ENCODE measurements around the gene CEPT1.

Gene CEPT1

DNA sequence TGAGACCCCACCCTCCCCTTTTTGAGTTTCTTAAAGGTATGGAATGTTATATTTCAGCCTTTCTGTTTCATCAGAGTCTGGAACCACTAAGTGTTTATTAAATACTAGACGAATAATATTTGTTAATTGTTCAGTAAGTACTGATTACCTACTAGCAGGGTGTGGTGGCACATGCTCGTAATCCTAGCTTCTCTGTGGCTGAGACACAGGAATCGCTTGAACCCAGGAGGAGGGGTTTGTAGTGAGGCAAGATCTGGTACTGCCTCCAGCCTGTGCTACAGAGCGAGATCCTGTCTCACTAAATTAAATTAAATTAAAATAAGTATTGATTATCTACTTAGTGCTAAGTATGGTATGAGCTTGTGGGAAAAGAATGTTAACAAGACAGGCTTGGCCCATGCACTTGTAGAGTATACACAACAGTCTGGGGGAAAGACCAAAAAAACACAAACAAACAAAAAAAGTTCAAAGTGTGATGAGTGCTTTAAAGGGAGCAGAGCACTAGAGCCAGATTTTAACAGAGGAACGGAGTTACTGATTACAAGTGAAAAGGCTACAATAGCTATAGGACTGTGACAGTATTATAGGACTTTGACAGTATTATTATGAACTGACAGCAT, 2.4 kb downstream of the CEPT1 start:
- Histone ChIP-seq H3K4me3 (ENCODE audit: low read depth, low read length) (no peak overlapping the region), H3K27me3 (replicated peaks) (no peaks in the 10 kb centered on the region), H3K36me3 (replicated peaks) (no peaks in the 10 kb centered on the region), H3K27ac (no peak overlapping the region)
- TF ChIP-seq, protein P1, sequence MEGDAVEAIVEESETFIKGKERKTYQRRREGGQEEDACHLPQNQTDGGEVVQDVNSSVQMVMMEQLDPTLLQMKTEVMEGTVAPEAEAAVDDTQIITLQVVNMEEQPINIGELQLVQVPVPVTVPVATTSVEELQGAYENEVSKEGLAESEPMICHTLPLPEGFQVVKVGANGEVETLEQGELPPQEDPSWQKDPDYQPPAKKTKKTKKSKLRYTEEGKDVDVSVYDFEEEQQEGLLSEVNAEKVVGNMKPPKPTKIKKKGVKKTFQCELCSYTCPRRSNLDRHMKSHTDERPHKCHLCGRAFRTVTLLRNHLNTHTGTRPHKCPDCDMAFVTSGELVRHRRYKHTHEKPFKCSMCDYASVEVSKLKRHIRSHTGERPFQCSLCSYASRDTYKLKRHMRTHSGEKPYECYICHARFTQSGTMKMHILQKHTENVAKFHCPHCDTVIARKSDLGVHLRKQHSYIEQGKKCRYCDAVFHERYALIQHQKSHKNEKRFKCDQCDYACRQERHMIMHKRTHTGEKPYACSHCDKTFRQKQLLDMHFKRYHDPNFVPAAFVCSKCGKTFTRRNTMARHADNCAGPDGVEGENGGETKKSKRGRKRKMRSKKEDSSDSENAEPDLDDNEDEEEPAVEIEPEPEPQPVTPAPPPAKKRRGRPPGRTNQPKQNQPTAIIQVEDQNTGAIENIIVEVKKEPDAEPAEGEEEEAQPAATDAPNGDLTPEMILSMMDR (IDR thresholded peaks at IDR 0.05; ENCODE audit: low read depth, low read length, missing control alignments), result no peak
- no peak for DNase-seq
- in situ Hi-C loops (cut with HindIII; ENCODE audit: low pct_ligation_motif_present, low sequenced_read_pairs), result no loop called here

DNA sequence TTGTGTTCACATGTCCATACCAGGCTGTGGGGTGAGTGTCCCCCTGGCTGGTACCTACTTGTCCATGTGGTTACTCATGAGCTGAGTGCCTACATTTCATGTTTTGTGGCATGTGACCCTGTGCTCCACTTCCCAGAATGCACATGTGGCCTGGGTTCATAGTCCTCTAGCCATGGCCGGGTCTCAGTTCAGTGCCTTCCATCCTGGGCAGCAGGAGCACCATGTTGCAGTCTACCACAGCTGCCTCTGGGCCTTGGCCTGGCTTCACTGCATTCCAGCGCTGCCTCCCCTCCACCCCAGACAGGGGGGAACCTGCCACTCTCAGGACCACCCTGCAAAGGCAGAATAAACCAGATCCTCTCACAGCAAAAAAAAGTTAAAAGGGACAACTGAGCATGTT, 5.5 kb downstream of the CEPT1 start:
- in situ Hi-C loops (cut with HindIII; ENCODE audit: low pct_ligation_motif_present, low sequenced_read_pairs), result no loop called here
- Histone ChIP-seq H3K36me3 (replicated peaks) (peaks cover 10% of the 10 kb centered on the region), H3K27me3 (replicated peaks) (no peaks in the 10 kb centered on the region), H3K27ac (no peak overlapping the region), H3K4me3 (ENCODE audit: low read depth, low read length) (no peak overlapping the region)
- TF ChIP-seq, protein P1 (IDR thresholded peaks at IDR 0.05; ENCODE audit: low read depth, low read length, missing control alignments), result no peak
- DNase-seq, result no peak

DNA sequence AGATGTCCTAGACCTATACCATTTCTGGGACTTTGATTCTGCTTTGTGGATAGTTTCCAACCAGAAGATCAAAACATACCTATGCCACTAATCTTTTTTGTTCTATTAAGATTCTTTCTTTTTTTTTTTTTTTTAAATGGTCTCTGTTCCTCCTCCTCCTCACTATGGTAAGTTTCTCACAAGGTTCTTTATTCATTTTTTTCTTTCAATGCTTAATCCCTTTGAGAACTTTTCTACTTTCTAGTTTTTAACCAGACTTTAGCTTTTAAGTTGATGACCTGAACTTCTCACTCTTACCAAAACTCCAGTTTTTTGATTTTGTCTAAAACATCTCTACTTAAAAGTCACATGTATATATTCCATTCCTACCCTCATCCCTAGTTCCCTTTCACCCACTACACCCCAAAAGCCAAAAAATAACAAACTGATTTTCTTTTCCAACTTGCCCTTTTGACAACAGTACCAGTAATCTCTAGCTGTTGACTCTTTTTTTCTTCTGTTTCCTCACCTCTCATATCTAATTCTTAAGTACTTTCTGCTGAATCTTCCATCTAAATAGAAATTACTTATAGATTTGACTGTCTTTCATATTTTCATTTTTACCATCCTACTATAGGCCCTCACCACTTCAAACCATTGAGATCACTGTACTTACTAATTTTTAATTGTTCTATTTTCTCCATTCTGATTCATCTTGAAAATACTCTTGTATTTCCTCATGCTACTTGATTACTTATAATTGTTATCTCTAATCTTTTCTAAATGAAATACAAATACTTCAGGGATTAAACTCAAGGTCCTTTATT, 6.1 kb downstream of the CEPT1 start:
- in situ Hi-C loops (cut with HindIII; ENCODE audit: low pct_ligation_motif_present, low sequenced_read_pairs), result no loop called here
- Histone ChIP-seq H3K4me3 (ENCODE audit: low read depth, low read length) (no peak overlapping the region), H3K36me3 (replicated peaks) (peaks cover 10% of the 10 kb centered on the region), H3K27ac (no peak overlapping the region), H3K27me3 (replicated peaks) (no peaks in the 10 kb centered on the region)
- no peak for DNase-seq
- TF ChIP-seq, protein P1 (IDR thresholded peaks at IDR 0.05; ENCODE audit: low read depth, low read length, missing control alignments), result no peak

DNA sequence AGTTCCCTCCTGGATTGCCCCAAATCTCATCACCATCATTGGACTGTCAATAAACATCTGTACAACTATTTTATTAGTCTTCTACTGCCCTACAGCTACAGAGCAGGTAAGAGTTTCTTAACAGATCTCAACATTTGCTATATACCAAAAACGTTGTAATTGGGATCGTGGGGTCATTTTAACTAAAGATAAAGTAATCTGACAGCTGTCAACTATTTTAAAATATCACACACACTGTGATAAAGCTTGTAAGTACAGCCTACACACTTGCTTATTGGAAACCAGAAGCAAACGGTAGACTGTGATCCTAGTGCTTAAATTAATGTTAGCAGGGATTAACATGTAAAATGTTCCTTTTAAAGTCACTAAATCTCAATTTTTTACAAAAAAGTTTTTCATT, 7.9 kb downstream of the CEPT1 start:
- no peak overlapping the region for H3K27ac ChIP-seq
- in situ Hi-C loops (cut with HindIII; ENCODE audit: low pct_ligation_motif_present, low sequenced_read_pairs), result no loop called here

DNA sequence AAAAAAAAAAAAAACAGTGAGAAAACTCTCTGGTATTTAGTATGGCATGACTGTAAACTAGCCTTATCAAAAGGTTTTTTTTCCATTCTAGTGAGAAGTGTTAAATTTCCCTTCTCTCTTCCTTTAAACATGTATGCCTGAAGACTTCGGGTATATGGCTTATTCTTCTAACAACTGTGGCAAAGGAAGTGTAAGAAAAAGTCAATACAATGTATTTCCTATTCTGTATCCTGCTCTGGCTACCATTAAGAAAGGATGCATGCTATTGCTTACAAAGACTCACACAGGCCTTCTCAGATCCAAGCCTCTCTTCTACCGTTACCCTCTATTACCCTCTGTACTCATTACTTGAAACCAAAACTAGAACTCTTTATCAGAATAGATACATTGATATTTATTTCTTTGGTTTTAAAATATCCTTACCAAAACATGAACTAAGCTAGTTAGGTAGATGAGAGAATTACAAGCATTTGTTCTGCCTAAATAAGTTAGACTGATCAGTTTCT, 8.4 kb downstream of the CEPT1 start:
- Histone ChIP-seq H3K27ac (no peak overlapping the region), H3K4me3 (ENCODE audit: low read depth, low read length) (no peak overlapping the region), H3K27me3 (replicated peaks) (no peaks in the 10 kb centered on the region), H3K36me3 (replicated peaks) (peaks cover 14% of the 10 kb centered on the region)
- TF ChIP-seq, protein P1 (IDR thresholded peaks at IDR 0.05; ENCODE audit: low read depth, low read length, missing control alignments), result no peak
- no peak for DNase-seq
- in situ Hi-C loops (cut with HindIII; ENCODE audit: low pct_ligation_motif_present, low sequenced_read_pairs), result no loop called here

More for the DNA sequence above, 7.9 kb downstream of the CEPT1 start:
- Histone ChIP-seq H3K36me3 (replicated peaks) (peaks cover 10% of the 10 kb centered on the region), H3K4me3 (ENCODE audit: low read depth, low read length) (no peak overlapping the region), H3K27me3 (replicated peaks) (no peaks in the 10 kb centered on the region)
- DNase-seq, result no peak
- TF ChIP-seq, protein P1 (IDR thresholded peaks at IDR 0.05; ENCODE audit: low read depth, low read length, missing control alignments), result no peak

Measured in brain microvascular endothelial cell (primary cell).